Testis (tissue), 5 donors: Measurements from ENCODE around the gene SMAD1. TPM values are rescaled to one million over a fixed set of nuclear protein-coding genes. Genes with fewer than 3 reads are reported as not detected.

Experiments used
- DNase-seq: peaks from one replicate; pipeline ENCODE4 v3.0.0-alpha.2; 2019
- H3K27ac ChIP-seq, 2 donors: fragments of 200-600 bp; sonication (generic); one replicate each; pipeline ENCODE4 v1.5.1; 2019
- H3K27me3 ChIP-seq: fragments of 200-600 bp; sonication (generic); one replicate; pipeline ENCODE4 v1.5.1; 2019
- H3K36me3 ChIP-seq: fragments of 200-600 bp; sonication (generic); one replicate; pipeline ENCODE4 v1.5.1; 2017; ENCODE audit warnings: low read depth; ENCODE audit errors: missing control alignments
- H3K4me1 ChIP-seq: fragments of 200-600 bp; sonication (generic); one replicate; pipeline ENCODE4 v1.5.1; 2019
- H3K4me3 ChIP-seq, 2 donors: fragments of 200-600 bp; sonication (generic); one replicate each; pipeline ENCODE4 v1.5.1; 2017 to 2019
- H3K9me3 ChIP-seq: fragments of 200-600 bp; sonication (generic); one replicate; pipeline ENCODE4 v1.5.1; 2017
- CTCF ChIP-seq, 3 experiments: fragments of 450-650 bp in 2 of 3; fragments of 200-600 bp in 1 of 3; sonication (generic) in 1 of 3; IDR thresholded peaks; one replicate each; pipeline ENCODE4 v1.5.1; 2016 to 2019; ENCODE audit warnings: antibody characterized with exemption in 3 of 3, mild to moderate bottlenecking in 2 of 3, moderate library complexity in 1 of 3
- POLR2A ChIP-seq: fragments of 450-650 bp; IDR thresholded peaks from one replicate; pipeline ENCODE4 v1.6.1; 2017; ENCODE audit warnings: antibody characterized with exemption, mild to moderate bottlenecking, moderate library complexity
- WGBS, 2 donors: methylation state at CpG; one replicate each; pipeline ENCODE4 v1.1.5; 2018; 5-methylcytosine and 5-hydroxymethylcytosine counted together
- intact Hi-C: fragments of 100-400 bp; cut with DNase I; formaldehyde crosslinking; loops from one replicate; pipeline ENCODE4 v1.15.1; 2023; ENCODE audit warnings: low total_unique reads
- long read RNA-seq, 2 donors: transcript quantifications; one replicate each; lab custom pipeline, GENCODE V29; 2026
- polyA plus RNA-seq: library from polyadenylated mRNA; stranded (reverse); fragments of 350-450 nt; fragmentation: Illumina TruSeq; extraction: RNeasy Lipid Tissue Mini Kit (QIAGEN cat#74804); gene quantifications from one replicate; pipeline ENCODE4 v1.2.3, GENCODE V29; 2014; ENCODE audit warnings: low read depth, low replicate concordance; ENCODE audit not compliant: insufficient read depth
- total RNA-seq, 2 donors: library from RNA; depleted of rRNA; stranded (reverse); fragments of >200 nt; gene quantifications; one replicate each; pipeline ENCODE4 v1.2.3, GENCODE V29; 2016

The SMAD1 gene
- 10 to 100 TPM; 29.6 to 37.6 TPM for total RNA-seq
- 30.1 TPM for polyA plus RNA-seq
- long read RNA-seq, donor 1, transcript SMAD1-201 (7 exons, 1,966 nt): major isoform, 8 of 10 reads
- long read RNA-seq, donor 1, partial matches to known transcripts: 0 of 10 reads
- long read RNA-seq, donor 1, other reads (novel, unspliced or antisense): 0 of 10 reads
- long read RNA-seq, donor 2, partial matches to known transcripts: 0 of 2 reads
- long read RNA-seq, donor 2, other reads (novel, unspliced or antisense): 0 of 2 reads

GRCh38 chr4:145481164-145481941 lies at the start of gene SMAD1:
TSS of gene SMAD1 (plus strand) at chr4:145481853. CDS start at chr4:145514614, 32,761 bp downstream.
- no peaks in the 10 kb centered on the region for H3K4me1 ChIP-seq
- intact Hi-C loops: no loop called here
- TF ChIP-seq CTCF (IDR thresholded peaks at IDR 0.05): no peak
- no peak for TF ChIP-seq POLR2A
- 0 to 3% methylated on average over 15 to 61 of the region's 65 CpGs for WGBS, 2 donors
- peak within 1 kb of the TSS; percentile 90 to 95 for H3K27ac ChIP-seq
- DNase-seq: peak; percentile 85
- H3K36me3 ChIP-seq: no peaks in the 10 kb centered on the region
- no peaks in the 10 kb centered on the region for H3K27me3 ChIP-seq
- peak within 1 kb of the TSS; percentile 79 to 95 for H3K4me3 ChIP-seq
- H3K9me3 ChIP-seq: no peaks in the 10 kb centered on the region

- Histone ChIP-seq H3K4me3 (no peak overlapping the region), H3K9me3 (no peaks in the 10 kb centered on the region), H3K36me3 (no peaks in the 10 kb centered on the region), H3K27me3 (no peaks in the 10 kb centered on the region), H3K27ac (no peak overlapping the region), H3K4me1 (no peaks in the 10 kb centered on the region)
- intact Hi-C loops: no loop called here
- no peak for TF ChIP-seq CTCF (IDR thresholded peaks at IDR 0.05)
- TF ChIP-seq POLR2A: no peak
- DNase-seq: no peak
These were observed 48.0 kb upstream of the SMAD1 start for GRCh38 chr4:145433684-145434083.

GRCh38 chr4:145435646-145436045 lies 46.0 kb upstream of the SMAD1 start:
- Histone ChIP-seq H3K9me3 (no peaks in the 10 kb centered on the region), H3K36me3 (no peaks in the 10 kb centered on the region), H3K4me1 (no peaks in the 10 kb centered on the region), H3K27me3 (no peaks in the 10 kb centered on the region), H3K4me3 (no peak overlapping the region), H3K27ac (no peak overlapping the region)
- intact Hi-C loops: no loop called here
- no peak for DNase-seq
- TF ChIP-seq POLR2A (no peak), CTCF (IDR thresholded peaks at IDR 0.05) (no peak)
- WGBS, 2 donors: 84 to 88% methylated on average over 3 of the region's 3 CpGs

- intact Hi-C loops: no loop called here
- H3K4me1 ChIP-seq: no peaks in the 10 kb centered on the region
- H3K27me3 ChIP-seq: no peaks in the 10 kb centered on the region
- TF ChIP-seq CTCF (IDR thresholded peaks at IDR 0.05): no peak
- no peak for TF ChIP-seq POLR2A
- WGBS, 2 donors: 66 to 83% methylated on average over 4 of the region's 4 CpGs
- DNase-seq: no peak
- H3K36me3 ChIP-seq: no peaks in the 10 kb centered on the region
- no peak overlapping the region for H3K27ac ChIP-seq
- H3K4me3 ChIP-seq: no peak overlapping the region
- H3K9me3 ChIP-seq: no peaks in the 10 kb centered on the region
These were observed 45.5 kb upstream of the SMAD1 start for GRCh38 chr4:145436114-145436513.
